Activated T-cell treated with anti-CD3 and anti-CD28 coated beads, Interleukin-2, amount 50 U/mL, for 72 hours (primary cell): Measurements from ENCODE around the gene BUD23. TPM values are rescaled to one million over a fixed set of nuclear protein-coding genes. Genes with fewer than 3 reads are reported as not detected.

Experiments
- ATAC-seq, 2 donors: fragments of 150-1000 bp; cut with Tn5 transposase; replicated peaks in 1 of 2; 2 replicates each; pipeline ENCODE4 v1.10.0; 2021; ENCODE audit warnings: moderate library complexity in 2 of 2, mild to moderate bottlenecking in 1 of 2
- DNase-seq, 2 donors: peaks; one replicate each; pipeline ENCODE4 v3.0.0; 2021 to 2022; ENCODE audit warnings: mixed read lengths in 1 of 2
- H3K27ac Mint-ChIP-seq: one replicate; pipeline ENCODE4 v1.8.0; 2022; ENCODE audit warnings: mild to moderate bottlenecking, moderate library complexity, mixed read lengths
- H3K27me3 Mint-ChIP-seq: one replicate; pipeline ENCODE4 v1.8.0; 2022; ENCODE audit warnings: low read depth, mixed read lengths
- H3K36me3 Mint-ChIP-seq, 2 donors: one replicate each; pipeline ENCODE4 v1.8.0; 2022; ENCODE audit warnings: mixed read lengths in 2 of 2, mild to moderate bottlenecking in 1 of 2; ENCODE audit not compliant: insufficient read depth in 2 of 2
- H3K4me1 Mint-ChIP-seq: one replicate; pipeline ENCODE4 v1.8.0; 2022; ENCODE audit warnings: low read depth, mixed read lengths
- H3K4me3 Mint-ChIP-seq, 2 donors: one replicate each; pipeline ENCODE4 v1.8.0; 2022; ENCODE audit warnings: mild to moderate bottlenecking in 2 of 2, mixed read lengths in 2 of 2, moderate library complexity in 2 of 2
- H3K9me3 Mint-ChIP-seq, 2 donors: one replicate each; pipeline ENCODE4 v1.8.0; 2022; ENCODE audit warnings: mixed read lengths in 2 of 2
- total RNA-seq, 2 donors: library from RNA; stranded (reverse); gene quantifications; one replicate each; pipeline ENCODE4 v1.2.3, GENCODE V29; 2022

Gene BUD23, protein sequence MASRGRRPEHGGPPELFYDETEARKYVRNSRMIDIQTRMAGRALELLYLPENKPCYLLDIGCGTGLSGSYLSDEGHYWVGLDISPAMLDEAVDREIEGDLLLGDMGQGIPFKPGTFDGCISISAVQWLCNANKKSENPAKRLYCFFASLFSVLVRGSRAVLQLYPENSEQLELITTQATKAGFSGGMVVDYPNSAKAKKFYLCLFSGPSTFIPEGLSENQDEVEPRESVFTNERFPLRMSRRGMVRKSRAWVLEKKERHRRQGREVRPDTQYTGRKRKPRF
- 10 to 100 TPM; 87.0 to 90.9 TPM for total RNA-seq

- Mint-ChIP-seq H3K4me1 (peaks cover 28% of the 10 kb centered on the region), H3K36me3 (peaks cover 5 to 10% of the 10 kb centered on the region in 2 donors), H3K27me3 (no peaks in the 10 kb centered on the region), H3K4me3 (peak within 1 kb of the TSS; percentile 98 to 99), H3K27ac (peak within 1 kb of the TSS; percentile 98), H3K9me3 (no peaks in the 10 kb centered on the region)
- DNase-seq, result peak; percentile 93 to 94
- ATAC-seq, result peak; percentile 96
Observed at GRCh38 chr7:73683056-73683787, at the start of gene BUD23, which contains the start of gene DNAJC30. TSS of gene BUD23 (plus strand) at chr7:73683597. CDS start at chr7:73683626, 29 bp downstream. TSS of gene DNAJC30 (minus strand) at chr7:73683453. CDS start at chr7:73683423, 30 bp downstream.

DNA sequence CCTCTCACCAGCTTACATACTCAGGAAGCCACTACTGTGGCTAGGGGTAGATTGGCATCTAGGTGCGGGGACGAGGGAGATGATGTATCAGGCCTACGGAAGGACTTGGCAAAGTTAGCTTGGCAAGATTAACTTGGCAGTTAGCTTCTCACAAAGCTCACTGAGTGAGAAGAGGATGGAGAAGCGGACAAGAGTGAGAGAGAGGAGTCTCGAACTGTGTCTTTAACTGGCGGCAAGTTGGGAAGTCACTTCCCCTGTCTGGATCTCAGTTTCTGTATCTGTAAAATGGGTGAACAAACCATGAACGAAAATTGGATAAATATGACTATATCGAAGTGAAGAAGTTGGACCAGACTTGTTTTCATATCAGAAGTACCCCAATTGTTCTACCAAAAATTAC, 49.6 kb upstream of the BUD23 start:
- DNase-seq, result no peak
- ATAC-seq, result no peak
- peaks cover 8% of the 10 kb centered on the region for H3K4me1 Mint-ChIP-seq
- H3K27ac Mint-ChIP-seq, result no peak overlapping the region
- no peaks in the 10 kb centered on the region for H3K36me3 Mint-ChIP-seq
- H3K4me3 Mint-ChIP-seq, result no peak overlapping the region
- no peaks in the 10 kb centered on the region for H3K9me3 Mint-ChIP-seq
- peaks cover 38% of the 10 kb centered on the region for H3K27me3 Mint-ChIP-seq

DNA sequence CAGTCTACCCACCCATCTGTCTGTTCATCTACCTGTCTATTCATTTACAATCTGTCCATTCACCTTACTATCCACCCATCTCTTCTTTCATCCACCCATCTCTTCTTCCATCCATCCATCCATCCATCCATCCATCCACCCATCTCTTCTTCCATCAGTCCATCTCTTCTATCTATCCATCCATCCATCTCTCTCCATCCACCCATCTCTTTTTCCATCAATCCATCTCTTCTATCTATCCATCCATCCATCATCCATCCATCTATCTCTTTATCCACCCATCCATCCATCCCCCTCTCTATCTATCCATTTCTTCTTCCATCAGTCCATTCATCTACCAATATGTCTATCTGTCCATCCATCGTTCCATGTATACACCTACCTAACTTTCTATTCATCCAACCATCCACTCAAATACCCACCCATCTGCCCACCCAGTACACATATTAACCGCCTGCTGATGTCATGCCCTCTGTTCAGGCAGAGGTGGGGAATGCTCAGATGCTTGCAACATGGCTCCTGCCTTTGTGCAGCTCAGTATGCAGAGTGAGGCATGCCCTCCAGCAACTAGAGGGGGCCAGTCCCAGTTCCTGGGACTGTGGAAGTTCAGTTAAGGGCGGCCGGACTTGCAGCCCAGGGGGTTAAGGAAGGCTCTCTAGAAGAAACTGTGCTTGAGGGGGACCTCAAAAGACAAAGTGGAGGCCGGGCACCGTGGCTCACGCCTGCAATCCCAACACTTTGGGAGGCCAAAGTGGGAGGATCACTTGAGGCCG, 47.8 kb upstream of the BUD23 start:
- ATAC-seq (no peak), DNase-seq (no peak)
- peaks cover 33% of the 10 kb centered on the region for H3K27me3 Mint-ChIP-seq
- H3K4me1 Mint-ChIP-seq, result peaks cover 8% of the 10 kb centered on the region
- no peak overlapping the region for H3K27ac Mint-ChIP-seq
- H3K36me3 Mint-ChIP-seq, result peaks cover 0 to 1% of the 10 kb centered on the region in 2 donors
- H3K9me3 Mint-ChIP-seq, result no peaks in the 10 kb centered on the region
- no peak overlapping the region for H3K4me3 Mint-ChIP-seq

- H3K9me3 Mint-ChIP-seq, result peaks cover 0 to 1% of the 10 kb centered on the region in 2 donors
- H3K36me3 Mint-ChIP-seq, result peaks cover 0 to 4% of the 10 kb centered on the region in 2 donors
- DNase-seq, result no peak
- H3K27ac Mint-ChIP-seq, result no peak overlapping the region
- H3K27me3 Mint-ChIP-seq, result peaks cover 10% of the 10 kb centered on the region
- peaks cover 8% of the 10 kb centered on the region for H3K4me1 Mint-ChIP-seq
- no peak for ATAC-seq
- no peak overlapping the region for H3K4me3 Mint-ChIP-seq
Observed at GRCh38 chr7:73638911-73639310, 44.5 kb upstream of the BUD23 start.

DNA sequence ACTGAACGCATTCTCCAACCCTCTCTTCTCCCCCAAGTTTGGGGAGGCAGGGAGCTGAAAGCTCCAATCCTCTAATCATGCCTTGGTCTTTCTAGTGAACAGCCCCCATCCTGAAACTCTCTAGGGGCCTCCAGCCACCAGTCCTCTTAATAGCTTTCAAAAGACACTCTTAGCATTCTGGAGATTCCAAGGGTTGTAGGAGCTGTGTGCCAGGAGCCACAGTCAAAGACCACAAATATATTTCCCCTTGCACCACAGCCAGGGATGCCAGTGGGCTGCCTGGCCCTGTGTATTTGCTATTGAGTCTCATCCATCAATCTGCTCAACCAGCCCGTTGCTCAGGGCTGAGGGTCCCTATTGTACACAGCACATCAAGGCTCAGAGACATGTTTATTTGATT, 40.6 kb upstream of the BUD23 start:
- Mint-ChIP-seq H3K36me3 (peaks cover 0 to 4% of the 10 kb centered on the region in 2 donors), H3K4me1 (no peaks in the 10 kb centered on the region), H3K27me3 (peaks cover 25% of the 10 kb centered on the region), H3K27ac (no peak overlapping the region), H3K4me3 (no peak overlapping the region), H3K9me3 (peaks cover 0 to 1% of the 10 kb centered on the region in 2 donors)
- ATAC-seq (no peak), DNase-seq (no peak)

- ATAC-seq (no peak), DNase-seq (no peak)
- Mint-ChIP-seq H3K4me1 (peaks cover 18% of the 10 kb centered on the region), H3K4me3 (no peak overlapping the region), H3K36me3 (peaks cover 0 to 2% of the 10 kb centered on the region in 2 donors), H3K9me3 (peaks cover 0 to 1% of the 10 kb centered on the region in 2 donors), H3K27ac (no peak overlapping the region), H3K27me3 (peaks cover 45% of the 10 kb centered on the region)
Observed at GRCh38 chr7:73644688-73645286, 38.6 kb upstream of the BUD23 start.

DNA sequence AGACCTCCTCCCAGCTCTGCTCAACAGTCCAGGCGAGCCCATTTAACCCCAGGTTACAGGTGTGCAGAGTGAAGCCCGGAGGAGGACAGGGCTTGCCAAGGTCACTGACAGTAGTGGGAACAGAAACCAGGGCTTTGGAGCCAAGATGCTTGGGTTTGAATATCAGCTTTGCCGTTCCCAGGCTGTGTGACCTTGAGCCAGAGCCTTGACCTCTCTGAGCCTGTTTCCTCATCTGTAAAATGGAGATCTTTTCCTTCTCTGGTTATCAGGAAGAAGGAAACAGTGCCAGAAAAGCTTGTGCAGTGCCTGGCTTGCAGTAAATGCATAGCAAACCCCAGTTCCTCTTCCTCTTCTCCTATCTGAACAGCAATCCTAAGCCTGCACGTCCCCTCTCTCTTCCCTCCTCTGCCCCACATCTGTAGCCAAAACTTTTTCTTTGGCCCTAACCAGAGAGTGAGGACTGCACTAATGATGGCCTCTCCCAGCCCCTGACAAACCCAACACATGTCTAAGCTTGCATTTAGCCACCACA, 37.7 kb upstream of the BUD23 start:
- Mint-ChIP-seq H3K4me3 (no peak overlapping the region), H3K27ac (no peak overlapping the region), H3K4me1 (peaks cover 18% of the 10 kb centered on the region), H3K27me3 (peaks cover 54% of the 10 kb centered on the region), H3K9me3 (peaks cover 0 to 1% of the 10 kb centered on the region in 2 donors), H3K36me3 (peaks cover 0 to 2% of the 10 kb centered on the region in 2 donors)
- DNase-seq (no peak), ATAC-seq (no peak)

DNA sequence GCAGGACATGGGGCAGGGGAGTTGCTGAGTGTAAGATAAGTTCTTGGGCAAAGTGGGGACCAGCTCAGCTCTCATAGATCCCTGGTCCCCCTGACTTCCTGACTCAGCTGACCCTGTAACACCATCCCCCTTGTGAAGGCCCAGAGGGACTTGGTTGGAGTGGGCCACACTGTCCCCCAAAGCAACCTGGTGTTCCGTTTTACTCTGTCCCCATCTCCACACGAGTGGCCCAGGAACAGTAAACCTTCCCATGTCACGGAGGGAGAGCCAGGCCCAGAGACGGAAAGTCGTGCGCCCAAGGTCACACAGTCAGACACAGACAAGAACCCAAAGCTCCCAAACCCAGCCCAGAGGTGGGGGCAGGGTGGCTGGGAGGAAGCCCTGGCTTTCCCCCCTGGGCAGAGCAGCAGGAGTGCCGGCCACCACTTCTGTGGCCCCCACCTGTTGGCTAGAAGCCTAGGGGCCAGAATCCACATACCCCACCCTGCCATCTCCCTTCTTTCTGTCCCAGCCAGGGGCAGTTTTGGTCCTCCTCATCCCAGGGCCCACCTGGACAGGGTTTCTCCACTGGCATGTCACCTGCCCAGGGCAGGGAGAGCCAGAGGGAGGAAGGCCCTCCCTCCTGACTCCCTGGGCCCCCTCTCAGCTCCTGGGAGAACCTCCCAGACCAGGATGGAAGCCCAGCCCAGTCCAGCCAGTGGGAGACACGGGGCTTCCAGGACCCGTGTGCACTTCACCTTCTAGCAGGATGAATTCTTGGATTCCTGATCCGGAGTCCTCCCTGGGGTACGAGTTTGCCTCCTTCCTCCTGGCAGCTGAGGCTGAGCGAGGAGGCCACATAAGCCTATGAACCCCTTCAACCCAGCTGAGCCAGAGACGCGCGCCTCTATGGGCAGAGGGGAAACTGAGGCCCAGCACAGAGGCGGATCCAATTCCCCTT, 36.3 kb upstream of the BUD23 start:
- DNase-seq, result no peak
- Mint-ChIP-seq H3K36me3 (peaks cover 0 to 1% of the 10 kb centered on the region in 2 donors), H3K27ac (no peak overlapping the region), H3K4me3 (peak overlapping the region in 1 of 2 donors; percentile 27), H3K9me3 (no peaks in the 10 kb centered on the region), H3K4me1 (peaks cover 18% of the 10 kb centered on the region), H3K27me3 (peaks cover 63% of the 10 kb centered on the region)
- ATAC-seq, result no peak

DNA sequence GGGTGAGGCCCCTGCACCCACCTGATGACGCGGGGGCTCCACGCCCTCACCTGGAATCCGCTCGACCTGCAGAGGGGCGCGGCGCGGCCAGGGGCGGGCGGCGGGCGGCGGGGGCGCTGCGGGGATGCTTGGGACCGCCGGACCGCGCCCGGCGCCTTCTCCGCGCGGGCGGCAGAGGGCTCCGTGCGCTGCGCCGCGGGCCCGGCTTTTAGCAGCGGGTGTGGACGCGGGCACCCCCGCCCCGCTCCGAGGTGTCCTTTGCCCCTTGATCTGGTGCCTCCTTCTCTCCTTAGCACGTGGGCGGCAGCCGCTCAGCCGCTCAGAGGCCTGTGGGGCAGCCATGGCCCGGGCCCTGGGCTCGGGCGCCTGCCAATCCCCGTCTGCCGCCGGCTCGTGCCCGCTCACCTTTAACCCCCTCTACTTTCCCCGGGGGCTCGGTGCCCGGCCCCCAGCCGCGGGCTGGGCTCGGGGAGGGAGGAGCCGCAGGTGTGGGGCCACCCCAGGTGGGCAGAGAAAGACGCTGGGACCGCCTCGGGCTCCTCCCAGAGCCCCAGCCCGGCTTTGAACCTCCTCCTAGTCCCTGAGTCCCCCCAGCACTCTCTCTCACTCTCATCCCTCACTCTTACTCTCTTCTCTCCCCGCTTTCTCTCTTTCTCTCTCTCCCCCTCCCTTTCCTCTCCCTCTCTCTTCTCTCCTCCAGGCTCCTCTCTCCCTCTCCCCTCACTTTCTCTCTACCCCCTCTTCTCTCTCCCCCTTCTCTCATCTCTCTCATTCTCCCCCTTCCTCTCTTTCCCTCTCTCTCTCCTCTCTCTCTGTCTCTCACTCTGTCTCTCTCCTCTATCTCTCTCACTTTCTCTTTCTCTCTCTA, 35.4 kb upstream of the BUD23 start:
- H3K36me3 Mint-ChIP-seq, result peaks cover 0 to 1% of the 10 kb centered on the region in 2 donors
- H3K4me3 Mint-ChIP-seq, result peak overlapping the region; percentile 81 to 87
- ATAC-seq (peak; percentile 85 to 87), DNase-seq (peak; percentile 48 to 58)
- H3K27me3 Mint-ChIP-seq, result peaks cover 70% of the 10 kb centered on the region
- no peaks in the 10 kb centered on the region for H3K9me3 Mint-ChIP-seq
- H3K4me1 Mint-ChIP-seq, result peaks cover 18% of the 10 kb centered on the region
- H3K27ac Mint-ChIP-seq, result no peak overlapping the region

GRCh38 chr7:73648593-73649332, 34.6 kb upstream of the BUD23 start:
- peak overlapping the region; percentile 81 to 87 for H3K4me3 Mint-ChIP-seq

More at GRCh38 chr7:73648593-73649332, 34.6 kb upstream of the BUD23 start:
- peaks cover 18% of the 10 kb centered on the region for H3K4me1 Mint-ChIP-seq
- ATAC-seq (no peak), DNase-seq (no peak)
- H3K9me3 Mint-ChIP-seq, result no peaks in the 10 kb centered on the region
- no peak overlapping the region for H3K27ac Mint-ChIP-seq
- H3K27me3 Mint-ChIP-seq, result peaks cover 75% of the 10 kb centered on the region
- no peaks in the 10 kb centered on the region for H3K36me3 Mint-ChIP-seq
